Parathyroid adenoma (tissue), 2 donors: ENCODE data around the gene SLC35C1.

ENCODE experiments used
- H2AFZ ChIP-seq: fragments of 300-600 bp; sonication (generic); one replicate; pipeline ENCODE4 v1.7.0; 2017; ENCODE audit warnings: antibody characterized with exemption, mild to moderate bottlenecking
- H3K27ac ChIP-seq: fragments of 300-600 bp; sonication (generic); one replicate; pipeline ENCODE4 v1.7.0; 2017
- H3K27me3 ChIP-seq: fragments of 300-600 bp; sonication (generic); one replicate; pipeline ENCODE4 v1.7.0; 2017; ENCODE audit warnings: low read length; ENCODE audit not compliant: control insufficient read depth, insufficient read depth
- H3K36me3 ChIP-seq: fragments of 300-600 bp; sonication (generic); one replicate; pipeline ENCODE4 v1.7.0; 2017; ENCODE audit warnings: low read length; ENCODE audit not compliant: control insufficient read depth, insufficient read depth
- H3K4me1 ChIP-seq: fragments of 300-600 bp; sonication (generic); one replicate; pipeline ENCODE4 v1.7.0; 2017; ENCODE audit warnings: control low read depth
- H3K4me2 ChIP-seq: fragments of 300-600 bp; sonication (generic); one replicate; pipeline ENCODE4 v1.7.0; 2017; ENCODE audit warnings: low read length
- H3K4me3 ChIP-seq: fragments of 300-600 bp; sonication (generic); one replicate; pipeline ENCODE4 v1.7.0; 2017; ENCODE audit warnings: low read depth, low read length
- H3K79me2 ChIP-seq: fragments of 300-600 bp; sonication (generic); one replicate; pipeline ENCODE4 v1.7.0; 2017; ENCODE audit warnings: control low read depth
- H3K9ac ChIP-seq: fragments of 300-600 bp; sonication (generic); one replicate; pipeline ENCODE4 v1.7.0; 2017; ENCODE audit warnings: mild to moderate bottlenecking
- H3K9me3 ChIP-seq: fragments of 300-600 bp; sonication (generic); one replicate; pipeline ENCODE4 v1.7.0; 2017; ENCODE audit warnings: low read length; ENCODE audit not compliant: control insufficient read depth
- CTCF ChIP-seq: fragments of 300-600 bp; sonication (generic); IDR thresholded peaks from one replicate; pipeline ENCODE4 v1.7.0; 2017; ENCODE audit warnings: antibody characterized with exemption, mild to moderate bottlenecking
- donor health status: primary hyperparathyroidism.

The SLC35C1 gene

GRCh38 chr11:45860764-45861510, 56.0 kb downstream of the SLC35C1 start:
- H3K4me1 ChIP-seq = peaks cover 19% of the 10 kb centered on the region
- H3K27ac ChIP-seq = no peak overlapping the region
- no peak for TF ChIP-seq CTCF
- no peaks in the 10 kb centered on the region for H3K27me3 ChIP-seq
- H3K79me2 ChIP-seq = no peaks in the 10 kb centered on the region
- H3K4me2 ChIP-seq = no peak overlapping the region
- no peaks in the 10 kb centered on the region for H3K36me3 ChIP-seq
- H2AFZ ChIP-seq = no peak overlapping the region
- H3K4me3 ChIP-seq = no peak overlapping the region
- H3K9ac ChIP-seq = no peak overlapping the region
- H3K9me3 ChIP-seq = no peaks in the 10 kb centered on the region
